Activated T-helper 1 cell treated with Interleukin-2 at 50 U/mL for 16 hours (primary cell): ENCODE measurements around the gene NFIA.
"Not testable (repeated sequence)": the region's sequence is repeated elsewhere in the genome, so short reads cannot be mapped to it uniquely, and the experiment has no call there.

Source experiments
- DNase-seq: peaks from one replicate; pipeline ENCODE4 v3.0.0-alpha.2; 2020; ENCODE audit warnings: low read depth

NFIA gene

GRCh38 chr1:61102041-61102440, 19.7 kb downstream of the NFIA start:
- no peak for DNase-seq

- DNase-seq: no peak
These were observed 20.3 kb downstream of the NFIA start for GRCh38 chr1:61102621-61103020.

- DNase-seq: no peak
These were observed 21.9 kb downstream of the NFIA start for GRCh38 chr1:61104220-61104671.

- no peak for DNase-seq
These were observed 25.3 kb downstream of the NFIA start for GRCh38 chr1:61107638-61108037.

GRCh38 chr1:61109158-61109557, 26.8 kb downstream of the NFIA start:
- DNase-seq: no peak

GRCh38 chr1:61109910-61110309, 27.5 kb downstream of the NFIA start:
- no peak for DNase-seq

- DNase-seq: no peak
These were observed 28.2 kb downstream of the NFIA start for GRCh38 chr1:61110554-61110953.

- DNase-seq: no peak
These were observed 29.0 kb downstream of the NFIA start for GRCh38 chr1:61111084-61112004.

- no peak for DNase-seq
These were observed 32.0 kb downstream of the NFIA start for GRCh38 chr1:61114178-61114870.

GRCh38 chr1:61115436-61115835, 33.1 kb downstream of the NFIA start:
- DNase-seq: no peak

- no peak for DNase-seq
These were observed 34.1 kb downstream of the NFIA start for GRCh38 chr1:61116421-61116820.

GRCh38 chr1:61117283-61117682, 34.9 kb downstream of the NFIA start:
- no peak for DNase-seq

GRCh38 chr1:61119085-61119484, 36.7 kb downstream of the NFIA start:
- no peak for DNase-seq

- no peak for DNase-seq
These were observed 38.0 kb downstream of the NFIA start for GRCh38 chr1:61120246-61120840.

GRCh38 chr1:61120998-61121397, 38.6 kb downstream of the NFIA start:
- DNase-seq: no peak

- no peak for DNase-seq
These were observed 39.3 kb downstream of the NFIA start for GRCh38 chr1:61121631-61122030.

- no peak for DNase-seq
These were observed 40.0 kb downstream of the NFIA start for GRCh38 chr1:61122389-61122788.

- no peak for DNase-seq
These were observed 41.0 kb downstream of the NFIA start for GRCh38 chr1:61123326-61123725.

GRCh38 chr1:61124078-61124477, 41.7 kb downstream of the NFIA start:
- DNase-seq: no peak

- no peak for DNase-seq
These were observed 42.3 kb downstream of the NFIA start for GRCh38 chr1:61124696-61125095.

GRCh38 chr1:61125263-61125662, 42.9 kb downstream of the NFIA start:
- no peak for DNase-seq

- no peak for DNase-seq
These were observed 43.5 kb downstream of the NFIA start for GRCh38 chr1:61125895-61126294.

GRCh38 chr1:61126843-61127242, 44.5 kb downstream of the NFIA start:
- not testable (repeated sequence) for DNase-seq
